ENCODE results near the gene RAB17. TPM values are rescaled to one million over a fixed set of nuclear protein-coding genes. Genes with fewer than 3 reads are reported as not detected.

The RAB17 gene
- total and polyA plus RNA-seq, 10 donors = 0.24 to 2.2 (median 0.67) TPM; not detected in 3

- Histone ChIP-seq H3K4me3 (no peak within 1 kb of the TSS), H3K9me3 (no peaks in the 10 kb centered on the region), H3K4me1 (peaks cover 0 to under 1% (median 0%) of the 10 kb centered on the region in 6 donors), H3K27ac (no peak within 1 kb of the TSS), H3K36me3 (no peaks in the 10 kb centered on the region), H3K27me3 (replicated peaks in 1 of 7) (peaks cover 0 to 51% (median 16%) of the 10 kb centered on the region in 7 donors)
- 77 to 81% (median 78%) methylated on average over 29 to 32 of the region's 32 CpGs for WGBS, 5 donors
- intact Hi-C loops (cut with DNase I; ENCODE audit: low total_unique reads) = no loop called here
- peak; percentile 69 for DNase-seq
- TF ChIP-seq POLR2AphosphoS5 (IDR thresholded peaks at IDR 0.05) = no peak
These were observed 23.9 kb downstream of the RAB17 start, which contains the start of gene PRLH for GRCh38 chr2:237566401-237567235. PRLH (plus strand) TSS chr2:237566574; CDS start chr2:237566574, 0 bp downstream.

- no peak for DNase-seq
- intact Hi-C loops (cut with DNase I; ENCODE audit: low total_unique reads) = no loop called here
- no peaks in the 10 kb centered on the region for H3K4me1 ChIP-seq
- H3K36me3 ChIP-seq = no peaks in the 10 kb centered on the region
- H3K27me3 ChIP-seq (replicated peaks in 1 of 7) = peaks cover 0 to 51% (median 16%) of the 10 kb centered on the region in 7 donors
- no peak for TF ChIP-seq POLR2A (IDR thresholded peaks at IDR 0.05)
- no peak for TF ChIP-seq POLR2AphosphoS5 (IDR thresholded peaks at IDR 0.05)
- no peak for TF ChIP-seq CTCF (IDR thresholded peaks at IDR 0.05 in 8 of 11, conservative IDR thresholded peaks at IDR 0.05 in 3 of 11)
- H3K4me3 ChIP-seq = no peak overlapping the region
- H3K27ac ChIP-seq = no peak overlapping the region
- H3K9me3 ChIP-seq = no peaks in the 10 kb centered on the region
- WGBS, 5 donors = 91 to 97% (median 92%) methylated on average over 1 of the region's 1 CpG
These were observed 24.6 kb downstream of the RAB17 start for GRCh38 chr2:237565974-237566373.

GRCh38 chr2:237564526-237565131 is 25.9 kb downstream of the RAB17 start:
- DNase-seq = peak; percentile 43
- 79 to 88% (median 85%) methylated on average over 11 to 14 of the region's 14 CpGs for WGBS, 5 donors
- intact Hi-C loops (cut with DNase I; ENCODE audit: low total_unique reads) = no loop called here

GRCh38 chr2:237563816-237564215 is 26.7 kb downstream of the RAB17 start:
- Histone ChIP-seq H3K4me3 (no peak overlapping the region), H3K4me1 (no peaks in the 10 kb centered on the region), H3K36me3 (no peaks in the 10 kb centered on the region), H3K27ac (no peak overlapping the region), H3K27me3 (replicated peaks in 1 of 7) (peaks cover 0 to 62% (median 16%) of the 10 kb centered on the region in 7 donors), H3K9me3 (no peaks in the 10 kb centered on the region)
- DNase-seq = peak; percentile 61
- 28 to 38% (median 36%) methylated on average over 13 to 14 of the region's 14 CpGs for WGBS, 5 donors
- TF ChIP-seq POLR2AphosphoS5 (IDR thresholded peaks at IDR 0.05) (no peak), POLR2A (IDR thresholded peaks at IDR 0.05) (no peak), CTCF (IDR thresholded peaks at IDR 0.05 in 8 of 11, conservative IDR thresholded peaks at IDR 0.05 in 3 of 11) (no peak)
- intact Hi-C loops (cut with DNase I; ENCODE audit: low total_unique reads) = no loop called here

More at GRCh38 chr2:237564526-237565131, 25.9 kb downstream of the RAB17 start:
- Histone ChIP-seq H3K4me3 (no peak overlapping the region), H3K36me3 (no peaks in the 10 kb centered on the region), H3K4me1 (no peaks in the 10 kb centered on the region), H3K27ac (no peak overlapping the region), H3K9me3 (no peaks in the 10 kb centered on the region), H3K27me3 (replicated peaks in 1 of 7) (peaks cover 0 to 57% (median 16%) of the 10 kb centered on the region in 7 donors)
- TF ChIP-seq POLR2A (IDR thresholded peaks at IDR 0.05) = no peak
- no peak for TF ChIP-seq CTCF (IDR thresholded peaks at IDR 0.05 in 8 of 11, conservative IDR thresholded peaks at IDR 0.05 in 3 of 11)
- no peak for TF ChIP-seq POLR2AphosphoS5 (IDR thresholded peaks at IDR 0.05)

All from spleen (tissue), 11 donors.